K562 (cell line): ENCODE results near the gene SCYGR3. TPM values are rescaled to one million over a fixed set of nuclear protein-coding genes. Genes with fewer than 3 reads are reported as not detected.
"Not testable (repeated sequence)": the region's sequence is repeated elsewhere in the genome, so short reads cannot be mapped to it uniquely, and the experiment has no call there.

Source experiments
- ATAC-seq: fragments of 200-7000 bp; cut with Tn5 transposase; 3 replicates; pipeline ENCODE4 v1.9.1; 2020; ENCODE audit warnings: moderate library complexity
- BruUV-seq: library from RNA; stranded (reverse); fragments of 400-500 nt; replicated peaks from 2 replicates; lab custom pipeline; 2021; lab: Mats Ljungman, UMichigan
- CTCF ChIA-PET: fragments of 300-600 bp; formaldehyde crosslinking; extraction: SDS; loops from one replicate; lab custom pipeline; 2021; ENCODE audit warnings: low intra/inter-chr PET ratio; lab: Yijun Ruan, JAX
- POLR2A ChIA-PET: fragments of 300-600, 350-650 bp; sonication (Branson Sonifier 250); formaldehyde crosslinking; extraction: SDS; loops from one replicate; lab custom pipeline; 2021; ENCODE audit warnings: antibody characterized with exemption, inconsistent platforms; lab: Yijun Ruan, JAX
- DNase-seq, 4 experiments: peaks; one replicate each; pipeline versions ENCODE4 v3.0.0 to v3.0.0-alpha.2; 2011 to 2018; ENCODE audit warnings: low spot score in 3 of 4, mixed read lengths in 3 of 4; ENCODE audit errors: extremely low read depth in 1 of 4
- FAIRE-seq: peaks from 2 replicates; lab custom pipeline; 2011; peaks lifted over from hg19 to GRCh38; lab: Jason Lieb, UNC
- H2AFZ ChIP-seq: 2 replicates; pipeline ENCODE4 v1.6.0; 2011; ENCODE audit warnings: low read depth, low read length, control low read depth, inconsistent platforms
- H3K27ac ChIP-seq: fragments of 200-600 bp; 3 replicates; pipeline ENCODE4 v1.8.0; 2011; ENCODE audit warnings: low read depth, mild to moderate bottlenecking, control low read depth, inconsistent platforms, low read length, moderate library complexity, mixed read lengths; ENCODE audit errors: extremely low read depth
- H3K27me3 ChIP-seq, 2 experiments: fragments of 300-600 bp in 1 of 2; 2 replicates in 1 of 2; 3 replicates in 1 of 2; pipeline versions ENCODE4 v1.6.0 to v1.8.0; 2011; ENCODE audit warnings: inconsistent platforms in 2 of 2, low read length in 2 of 2, mild to moderate bottlenecking in 1 of 2, mixed read lengths in 1 of 2, moderate library complexity in 1 of 2; ENCODE audit not compliant: control insufficient read depth in 2 of 2, insufficient read depth in 2 of 2
- H3K36me3 ChIP-seq: fragments of 300-600 bp; 3 replicates; pipeline ENCODE4 v1.8.0; 2011; ENCODE audit warnings: mild to moderate bottlenecking, low read length, inconsistent platforms; ENCODE audit not compliant: control insufficient read depth, insufficient read depth
- H3K4me1 ChIP-seq, 2 experiments: fragments of 200-600 bp in 1 of 2; replicated peaks in 1 of 2; 2 replicates in 1 of 2; 3 replicates in 1 of 2; pipeline versions ENCODE4 v1.5.1 to v1.8.0; 2011; ENCODE audit warnings: inconsistent platforms in 2 of 2, low read length in 2 of 2, mild to moderate bottlenecking in 1 of 2, mixed read lengths in 1 of 2, moderate library complexity in 1 of 2; ENCODE audit not compliant: control insufficient read depth in 2 of 2, insufficient read depth in 2 of 2
- H3K4me2 ChIP-seq: 2 replicates; pipeline ENCODE4 v1.6.1; 2011; ENCODE audit warnings: low read length, control low read depth, inconsistent platforms, mixed read lengths; ENCODE audit not compliant: insufficient read depth
- H3K4me3 ChIP-seq: fragments of 200-600 bp; sonication (generic), shearing (Covaris generic); 2 replicates; pipeline ENCODE4 v1.5.1; 2016; ENCODE audit warnings: control low read depth, inconsistent platforms
- H3K79me2 ChIP-seq: fragments of 200-600 bp; 3 replicates; pipeline ENCODE4 v1.8.0; 2011; ENCODE audit warnings: low read length, inconsistent platforms; ENCODE audit not compliant: control insufficient read depth, insufficient read depth
- H3K9ac ChIP-seq, 2 experiments: 2 replicates each; pipeline versions ENCODE4 v1.6.0 to v1.6.1; 2011; ENCODE audit warnings: low read depth in 2 of 2, low read length in 2 of 2, control low read depth in 1 of 2, inconsistent platforms in 1 of 2, mild to moderate bottlenecking in 1 of 2, mixed read lengths in 1 of 2; ENCODE audit not compliant: insufficient read depth in 1 of 2
- H3K9me1 ChIP-seq: one replicate; pipeline ENCODE4 v1.6.0; 2011; ENCODE audit warnings: inconsistent platforms, mild to moderate bottlenecking, low read length, moderate library complexity; ENCODE audit not compliant: control insufficient read depth, insufficient read depth
- H3K9me3 ChIP-seq: replicated peaks from 2 replicates; pipeline ENCODE4 v1.5.1; 2011; ENCODE audit warnings: low read depth, low read length, inconsistent platforms; ENCODE audit not compliant: control insufficient read depth, insufficient read depth
- H4K20me1 ChIP-seq: replicated peaks from 2 replicates; pipeline ENCODE4 v1.6.1; 2011; ENCODE audit warnings: low read length, inconsistent platforms, mixed read lengths; ENCODE audit not compliant: control insufficient read depth, insufficient read depth
- POLR2G ChIP-seq: fragments of 200-400 bp; formaldehyde crosslinking; IDR thresholded peaks from 2 replicates; pipeline ENCODE4 v1.6.1; 2017; ENCODE audit warnings: low read depth, mild to moderate bottlenecking, antibody characterized with exemption, low read length, moderate library complexity
- SRF ChIP-seq, 2 experiments: fragments of 250-450, 450-650 bp in 1 of 2; sonication (Bioruptor Pico) in 1 of 2; sonication (generic) in 1 of 2; formaldehyde crosslinking; IDR thresholded peaks; 2 replicates each; pipeline versions ENCODE4 v1.5.0 to v1.5.1; 2020 to 2022; ENCODE audit warnings: mild to moderate bottlenecking in 1 of 2, missing genetic modification reagents in 1 of 2
- ZBTB1 ChIP-seq: sonication (generic); formaldehyde crosslinking; IDR thresholded peaks from 2 replicates; pipeline ENCODE4 v1.8.1; 2023; ENCODE audit warnings: missing genetic modification reagents, low read depth, mild to moderate bottlenecking, borderline replicate concordance
- ZNF75A ChIP-seq: fragments of 450-650 bp; formaldehyde crosslinking; IDR thresholded peaks from 2 replicates; pipeline ENCODE4 v1.4.0; 2020; ENCODE audit warnings: mild to moderate bottlenecking
- WGBS: fragments of 100-300 bp; shearing (Covaris generic); methylation state at CpG from one replicate; pipeline ENCODE4 v1.1.6; 2016; ENCODE audit warnings: low coverage, mixed read lengths; ENCODE audit not compliant: insufficient coverage; ENCODE audit errors: missing lambda C conversion rate; 5-methylcytosine and 5-hydroxymethylcytosine counted together
- in situ Hi-C: fragments of 300-500 bp; cut with MboI; formaldehyde crosslinking; loops from 4 replicates; pipeline ENCODE4 v1.15.0; 2018; ENCODE audit warnings: inconsistent platforms, mixed read lengths
- intact Hi-C: fragments of 100-400 bp; cut with micrococcal nuclease; formaldehyde crosslinking; loops from 2 replicates; pipeline ENCODE4 v1.14.2; 2022
- polyA plus RNA-seq, 8 experiments: library from polyadenylated mRNA; depleted of rRNA in 4 of 8; stranded (reverse) in 5 of 8; unstranded in 3 of 8; fragments of >200 nt; fragmentation: Nextera tagmentation in 2 of 8; fragmentation: Illumina TruSeq in 1 of 8; extraction: Ambion mirVana in 2 of 8; extraction: Trizol in 1 of 8; gene quantifications; 2 replicates each; pipeline versions ENCODE4 v1.2.1 to v1.2.3, GENCODE V29; 2011 to 2014; ENCODE audit warnings: inconsistent platforms in 1 of 8, missing spikeins in 1 of 8
- total RNA-seq, 7 experiments: library from RNA; depleted of rRNA in 6 of 7; stranded (reverse); fragments of >200 nt in 6 of 7; fragmentation: Illumina TruSeq in 2 of 7; extraction: Trizol in 2 of 7; gene quantifications; 2 replicates each; pipeline versions ENCODE4 v1.2.1 to v1.2.3, GENCODE V29; 2011 to 2021; ENCODE audit warnings: low replicate concordance in 1 of 7
- TF ChIP-seq, protein P1 (sequence below): fragments of 450-650 bp; formaldehyde crosslinking; IDR thresholded peaks from 2 replicates; pipeline ENCODE4 v1.4.0; 2020; ENCODE audit warnings: mild to moderate bottlenecking, moderate library complexity
- TF ChIP-seq, protein P2 (sequence below), 3 experiments: fragments of 200-800 bp in 1 of 3; fragments of 250-450 bp in 1 of 3; fragments of 450-650 bp in 1 of 3; sonication (Bioruptor Pico) in 1 of 3; sonication (Bioruptor generic) in 1 of 3; formaldehyde crosslinking in 1 of 3; IDR thresholded peaks; 2 replicates each; pipeline versions ENCODE4 v1.6.1 to v1.8.0; 2016 to 2022; ENCODE audit warnings: mild to moderate bottlenecking in 2 of 3, missing genetic modification characterization in 2 of 3, missing compliant biosample characterization in 1 of 3, moderate library complexity in 1 of 3

SCYGR3 gene
- total and polyA plus RNA-seq, 9 of the 15 experiments (the other 6 are each of a cell fraction or from before 2014, with no cell fraction given) = not detected

DNA sequence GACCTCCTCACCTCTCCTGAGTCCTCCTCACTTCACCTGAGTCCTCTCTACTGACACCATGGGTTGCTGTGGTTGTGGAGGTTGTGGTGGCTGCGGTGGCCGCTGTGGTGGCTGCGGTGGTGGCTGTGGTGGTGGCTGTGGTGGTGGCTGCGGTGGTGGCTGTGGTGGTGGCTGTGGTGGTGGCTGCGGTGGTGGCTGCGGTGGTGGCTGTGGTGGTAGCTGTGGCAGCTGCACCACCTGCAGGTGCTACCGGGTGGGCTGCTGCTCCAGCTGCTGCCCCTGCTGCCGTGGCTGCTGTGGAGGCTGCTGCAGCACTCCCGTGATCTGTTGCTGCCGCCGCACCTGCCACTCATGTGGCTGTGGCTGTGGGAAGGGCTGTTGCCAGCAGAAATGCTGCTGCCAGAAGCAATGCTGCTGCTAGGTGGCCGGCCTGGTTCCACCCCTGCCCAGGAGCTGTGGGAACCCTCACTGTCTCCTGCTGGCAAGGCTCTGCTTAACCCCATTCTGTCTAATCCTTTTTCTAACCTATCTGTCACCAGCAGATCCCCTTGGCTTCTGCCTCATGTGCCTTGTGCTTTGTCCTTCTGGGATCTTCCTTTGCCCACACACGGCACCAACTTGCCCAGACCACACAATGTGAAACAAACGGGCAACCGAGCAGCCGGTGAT, 15.7 kb downstream of the SCYGR3 start, which contains the start of gene SCYGR2:
TSS of gene SCYGR2 (plus strand) at position 59 of the 669 bp plus-strand sequence. CDS start at position 59, 0 bp downstream.
- BruUV-seq, H3K9me3 ChIP-seq, FAIRE-seq, CTCF ChIA-PET, in situ Hi-C loops, H3K36me3 ChIP-seq, H3K4me2 ChIP-seq, H2AFZ ChIP-seq, ATAC-seq, H3K27ac ChIP-seq, H3K9ac ChIP-seq, POLR2A ChIA-PET, intact Hi-C loops, H3K4me1 ChIP-seq, H3K9me1 ChIP-seq, H3K79me2 ChIP-seq, H3K4me3 ChIP-seq, DNase-seq, H4K20me1 ChIP-seq: not testable (repeated sequence)
- peaks cover 0 to 32% of the 10 kb centered on the region in 2 experiments; a peak in 2 of 5 replicates for H3K27me3 ChIP-seq
- TF ChIP-seq, protein P1, sequence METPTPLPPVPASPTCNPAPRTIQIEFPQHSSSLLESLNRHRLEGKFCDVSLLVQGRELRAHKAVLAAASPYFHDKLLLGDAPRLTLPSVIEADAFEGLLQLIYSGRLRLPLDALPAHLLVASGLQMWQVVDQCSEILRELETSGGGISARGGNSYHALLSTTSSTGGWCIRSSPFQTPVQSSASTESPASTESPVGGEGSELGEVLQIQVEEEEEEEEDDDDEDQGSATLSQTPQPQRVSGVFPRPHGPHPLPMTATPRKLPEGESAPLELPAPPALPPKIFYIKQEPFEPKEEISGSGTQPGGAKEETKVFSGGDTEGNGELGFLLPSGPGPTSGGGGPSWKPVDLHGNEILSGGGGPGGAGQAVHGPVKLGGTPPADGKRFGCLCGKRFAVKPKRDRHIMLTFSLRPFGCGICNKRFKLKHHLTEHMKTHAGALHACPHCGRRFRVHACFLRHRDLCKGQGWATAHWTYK (CRISPR knock-in tag) = peak; percentile 84; the same call in 1 of the 2 replicates
- peak; percentile 94 for TF ChIP-seq ZBTB1 (CRISPR knock-in tag)
- WGBS = 3% methylated on average over 7 of the region's 16 CpGs

DNA sequence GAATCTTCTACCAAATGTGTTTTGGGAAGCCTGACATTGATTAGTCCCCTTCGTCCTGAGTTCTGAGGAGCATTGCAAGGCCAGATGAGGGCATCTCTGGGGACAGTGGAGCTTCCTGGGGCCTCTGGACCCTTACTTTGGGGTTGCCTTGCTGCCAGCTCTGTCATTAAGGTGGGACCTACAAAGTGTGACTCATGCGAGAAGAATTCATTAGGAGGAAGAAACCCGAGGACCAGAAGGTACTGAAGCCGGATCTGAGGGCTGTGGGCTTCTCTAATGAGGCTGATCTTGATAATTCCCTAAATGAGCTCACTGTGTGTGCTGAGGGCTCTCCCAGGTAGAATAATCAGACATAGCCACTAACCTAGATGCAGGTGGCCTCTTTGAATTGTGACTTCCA, 16.6 kb downstream of the SCYGR3 start:
- Histone ChIP-seq H3K4me2 (no peak overlapping the region), H3K79me2 (no peaks in the 10 kb centered on the region), H3K27me3 (peaks cover 0 to 32% of the 10 kb centered on the region in 2 experiments; a peak in 2 of 5 replicates), H3K27ac (no peak overlapping the region), H3K36me3 (no peaks in the 10 kb centered on the region), H3K9me3 (no peaks in the 10 kb centered on the region), H3K4me1 (no peaks in the 10 kb centered on the region), H3K4me3 (no peak overlapping the region), H2AFZ (no peak overlapping the region), H3K9ac (no peak overlapping the region), H4K20me1 (no peaks in the 10 kb centered on the region), H3K9me1 (no peaks in the 10 kb centered on the region)
- no peak for DNase-seq
- POLR2A ChIA-PET = interaction anchor here (0.7 kb wide), 1 partner anchor 77 kb away, joined by 3 read pairs; no protein-coding TSS in a partner anchor
- CTCF ChIA-PET = no interaction called here
- no TSS peak for BruUV-seq
- WGBS = 0% methylated on average over 2 of the region's 4 CpGs
- no peak for ATAC-seq
- FAIRE-seq = no peak
- in situ Hi-C loops (no loop called here), intact Hi-C loops (no loop called here)
- no peak for TF ChIP-seq SRF (CRISPR knock-in tag; IDR thresholded peaks at IDR 0.05)
- TF ChIP-seq POLR2G = no peak
- TF ChIP-seq ZNF75A = no peak
- TF ChIP-seq, protein P2, sequence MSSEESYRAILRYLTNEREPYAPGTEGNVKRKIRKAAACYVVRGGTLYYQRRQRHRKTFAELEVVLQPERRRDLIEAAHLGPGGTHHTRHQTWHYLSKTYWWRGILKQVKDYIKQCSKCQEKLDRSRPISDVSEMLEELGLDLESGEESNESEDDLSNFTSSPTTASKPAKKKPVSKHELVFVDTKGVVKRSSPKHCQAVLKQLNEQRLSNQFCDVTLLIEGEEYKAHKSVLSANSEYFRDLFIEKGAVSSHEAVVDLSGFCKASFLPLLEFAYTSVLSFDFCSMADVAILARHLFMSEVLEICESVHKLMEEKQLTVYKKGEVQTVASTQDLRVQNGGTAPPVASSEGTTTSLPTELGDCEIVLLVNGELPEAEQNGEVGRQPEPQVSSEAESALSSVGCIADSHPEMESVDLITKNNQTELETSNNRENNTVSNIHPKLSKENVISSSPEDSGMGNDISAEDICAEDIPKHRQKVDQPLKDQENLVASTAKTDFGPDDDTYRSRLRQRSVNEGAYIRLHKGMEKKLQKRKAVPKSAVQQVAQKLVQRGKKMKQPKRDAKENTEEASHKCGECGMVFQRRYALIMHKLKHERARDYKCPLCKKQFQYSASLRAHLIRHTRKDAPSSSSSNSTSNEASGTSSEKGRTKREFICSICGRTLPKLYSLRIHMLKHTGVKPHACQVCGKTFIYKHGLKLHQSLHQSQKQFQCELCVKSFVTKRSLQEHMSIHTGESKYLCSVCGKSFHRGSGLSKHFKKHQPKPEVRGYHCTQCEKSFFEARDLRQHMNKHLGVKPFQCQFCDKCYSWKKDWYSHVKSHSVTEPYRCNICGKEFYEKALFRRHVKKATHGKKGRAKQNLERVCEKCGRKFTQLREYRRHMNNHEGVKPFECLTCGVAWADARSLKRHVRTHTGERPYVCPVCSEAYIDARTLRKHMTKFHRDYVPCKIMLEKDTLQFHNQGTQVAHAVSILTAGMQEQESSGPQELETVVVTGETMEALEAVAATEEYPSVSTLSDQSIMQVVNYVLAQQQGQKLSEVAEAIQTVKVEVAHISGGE (CRISPR knock-in tag; IDR thresholded peaks at IDR 0.05) = no peak
